Measurements from ENCODE around the gene FAM222A.

The FAM222A gene

GRCh38 chr12:109783135-109783964 is 69.7 kb downstream of the FAM222A start:
- H3K27ac ChIP-seq: no peak overlapping the region
- H3K9me3 ChIP-seq (ENCODE audit: severe bottlenecking): peaks cover 3% of the 10 kb centered on the region
- H3K4me3 ChIP-seq (ENCODE audit: low read depth, low read length): no peak overlapping the region
- no peaks in the 10 kb centered on the region for H3K36me3 ChIP-seq
- no peak for DNase-seq
- TF ChIP-seq CTCF (IDR thresholded peaks at IDR 0.05; ENCODE audit: low read depth, low read length): no peak
- no peaks in the 10 kb centered on the region for H3K27me3 ChIP-seq (ENCODE audit: insufficient read depth, low read depth, severe bottlenecking)

- TF ChIP-seq CTCF (IDR thresholded peaks at IDR 0.05; ENCODE audit: low read depth, low read length): no peak
- no peak for DNase-seq
- H3K27me3 ChIP-seq (ENCODE audit: insufficient read depth, low read depth, severe bottlenecking): no peaks in the 10 kb centered on the region
- peaks cover 3% of the 10 kb centered on the region for H3K9me3 ChIP-seq (ENCODE audit: severe bottlenecking)
- no peak overlapping the region for H3K4me3 ChIP-seq (ENCODE audit: low read depth, low read length)
- H3K36me3 ChIP-seq: no peaks in the 10 kb centered on the region
- H3K27ac ChIP-seq: no peak overlapping the region
Observed at GRCh38 chr12:109783965-109784244, 70.3 kb downstream of the FAM222A start.

- Histone ChIP-seq H3K36me3 (no peaks in the 10 kb centered on the region), H3K27ac (no peak overlapping the region), H3K27me3 (ENCODE audit: insufficient read depth, low read depth, severe bottlenecking) (no peaks in the 10 kb centered on the region), H3K9me3 (ENCODE audit: severe bottlenecking) (no peaks in the 10 kb centered on the region), H3K4me3 (ENCODE audit: low read depth, low read length) (no peak overlapping the region)
- DNase-seq: no peak
- no peak for TF ChIP-seq CTCF (IDR thresholded peaks at IDR 0.05; ENCODE audit: low read depth, low read length)
Observed at GRCh38 chr12:109785854-109786253, 72.2 kb downstream of the FAM222A start.

- Histone ChIP-seq H3K4me3 (ENCODE audit: low read depth, low read length) (no peak overlapping the region), H3K27ac (no peak overlapping the region), H3K36me3 (no peaks in the 10 kb centered on the region), H3K27me3 (ENCODE audit: insufficient read depth, low read depth, severe bottlenecking) (no peaks in the 10 kb centered on the region), H3K9me3 (ENCODE audit: severe bottlenecking) (no peaks in the 10 kb centered on the region)
- no peak for TF ChIP-seq CTCF (IDR thresholded peaks at IDR 0.05; ENCODE audit: low read depth, low read length)
- no peak for DNase-seq
Observed at GRCh38 chr12:109786799-109787198, 73.2 kb downstream of the FAM222A start.

GRCh38 chr12:109789526-109790048 is 76.0 kb downstream of the FAM222A start:
- H3K4me3 ChIP-seq (ENCODE audit: low read depth, low read length): no peak overlapping the region
- H3K9me3 ChIP-seq (ENCODE audit: severe bottlenecking): peaks cover 2% of the 10 kb centered on the region
- H3K27me3 ChIP-seq (ENCODE audit: insufficient read depth, low read depth, severe bottlenecking): no peaks in the 10 kb centered on the region
- no peak for DNase-seq
- H3K36me3 ChIP-seq: no peaks in the 10 kb centered on the region
- TF ChIP-seq CTCF (IDR thresholded peaks at IDR 0.05; ENCODE audit: low read depth, low read length): no peak
- H3K27ac ChIP-seq: no peak overlapping the region

GRCh38 chr12:109792992-109793391 is 79.4 kb downstream of the FAM222A start:
- no peak for TF ChIP-seq CTCF (IDR thresholded peaks at IDR 0.05; ENCODE audit: low read depth, low read length)
- DNase-seq: no peak
- Histone ChIP-seq H3K27ac (no peak overlapping the region), H3K36me3 (no peaks in the 10 kb centered on the region), H3K4me3 (ENCODE audit: low read depth, low read length) (no peak overlapping the region), H3K9me3 (ENCODE audit: severe bottlenecking) (peaks cover 2% of the 10 kb centered on the region), H3K27me3 (ENCODE audit: insufficient read depth, low read depth, severe bottlenecking) (no peaks in the 10 kb centered on the region)
